HG02852 (cell line): ENCODE results near the gene OR13C4.
"Not testable (repeated sequence)": the region's sequence is repeated elsewhere in the genome, so short reads cannot be mapped to it uniquely, and the experiment has no call there.

Experiments used
- ATAC-seq: cut with Tn5 transposase; IDR thresholded peaks from one replicate; pipeline ENCODE4 v1.9.1; 2021; ENCODE audit warnings: mild to moderate bottlenecking, moderate library complexity; ENCODE audit not compliant: unreplicated experiment

OR13C4 gene

DNA sequence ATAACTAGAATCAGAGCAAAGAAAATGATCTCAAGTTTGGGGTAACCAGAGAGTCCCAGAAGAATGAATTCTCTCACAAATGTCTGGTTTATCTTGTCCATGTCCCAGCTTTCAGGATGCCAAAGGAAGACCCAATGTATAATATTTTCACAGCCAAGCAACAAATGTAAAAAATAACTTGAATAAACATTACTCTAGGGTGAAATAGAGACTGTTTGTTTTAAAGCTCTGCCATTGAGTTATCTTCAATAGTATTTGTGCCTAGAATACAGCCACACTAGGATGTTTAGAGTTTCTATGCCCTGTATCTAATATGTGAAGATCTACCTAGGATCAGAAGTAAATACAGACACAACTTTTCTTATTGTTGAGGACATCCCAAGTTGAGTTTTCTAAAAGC is at the start of gene OR13C4:
OR13C4 (minus strand) TSS at position 101 of the 400 bp plus-strand sequence; CDS start at position 101, 0 bp downstream.
- ATAC-seq: no peak

DNA sequence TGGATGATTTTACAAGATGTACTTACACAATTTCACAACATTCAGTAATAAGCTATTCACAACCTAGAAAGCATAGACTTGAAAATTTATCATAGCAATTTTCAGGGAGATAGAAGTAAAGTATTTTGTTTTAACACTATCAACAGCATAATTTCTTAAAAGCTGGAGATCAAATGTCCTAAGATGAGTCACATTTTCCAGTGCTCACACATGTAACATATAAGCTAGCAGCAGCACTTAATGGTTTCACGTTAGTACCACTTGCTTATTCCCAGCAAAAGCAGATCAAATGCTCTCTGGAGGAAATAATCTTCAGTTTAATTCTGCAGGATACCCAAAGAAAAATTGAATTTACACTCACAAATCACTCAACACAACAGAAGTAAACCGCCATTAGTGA is 48.4 kb upstream of the OR13C4 start:
- ATAC-seq: no peak

DNA sequence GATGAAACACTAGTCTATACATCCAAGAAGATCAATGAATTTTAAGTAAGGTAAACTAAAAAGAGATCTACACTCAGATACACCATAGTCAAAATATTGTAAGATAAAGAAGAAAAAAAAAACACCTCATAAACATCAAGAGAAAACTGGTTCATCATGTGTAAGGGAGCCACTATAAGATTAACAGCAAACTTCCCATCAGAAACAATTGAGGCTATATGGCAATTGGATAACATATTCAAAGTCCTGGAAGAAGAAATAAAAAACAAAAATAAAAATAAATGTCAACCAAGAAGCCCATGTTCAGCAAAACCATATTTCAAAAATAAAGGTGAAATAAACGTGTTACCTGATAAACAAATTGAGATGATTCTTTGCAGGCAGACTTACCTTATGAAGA is 45.6 kb upstream of the OR13C4 start:
- no peak for ATAC-seq

- ATAC-seq: no peak
Observed at GRCh38 chr9:104568868-104569267, 41.9 kb upstream of the OR13C4 start, which contains the start of gene OR13C8. Gene OR13C8, plus strand, starts transcription at chr9:104569168. Its CDS starts 0 bp downstream, at chr9:104569168.

- ATAC-seq: no peak
Observed at GRCh38 chr9:104564358-104564757, 37.3 kb upstream of the OR13C4 start.

GRCh38 chr9:104556830-104557634 is 30.0 kb upstream of the OR13C4 start:
- no peak for ATAC-seq

- no peak for ATAC-seq
Observed at GRCh38 chr9:104555521-104555920, 28.5 kb upstream of the OR13C4 start.

DNA sequence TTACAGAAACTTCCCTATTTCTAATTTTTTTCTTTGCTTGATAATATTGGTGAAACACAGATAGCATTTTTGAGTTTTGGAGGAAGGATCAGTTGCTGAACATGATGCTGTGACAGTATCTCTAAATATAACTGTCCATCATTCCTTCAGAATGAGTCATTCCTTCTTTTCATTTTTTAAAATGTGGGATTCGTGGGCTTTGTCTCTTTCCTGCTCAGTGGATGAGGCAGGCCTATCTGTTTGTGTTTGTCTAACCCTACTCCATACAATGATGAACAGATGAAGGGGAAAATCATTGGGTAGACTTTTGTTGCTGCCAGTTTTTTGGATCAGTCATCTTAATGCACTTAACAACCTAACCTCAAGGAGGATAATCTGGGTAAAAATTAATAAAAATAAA is 26.3 kb upstream of the OR13C4 start:
- no peak for ATAC-seq

GRCh38 chr9:104544644-104545043 is 17.6 kb upstream of the OR13C4 start:
- no peak for ATAC-seq

DNA sequence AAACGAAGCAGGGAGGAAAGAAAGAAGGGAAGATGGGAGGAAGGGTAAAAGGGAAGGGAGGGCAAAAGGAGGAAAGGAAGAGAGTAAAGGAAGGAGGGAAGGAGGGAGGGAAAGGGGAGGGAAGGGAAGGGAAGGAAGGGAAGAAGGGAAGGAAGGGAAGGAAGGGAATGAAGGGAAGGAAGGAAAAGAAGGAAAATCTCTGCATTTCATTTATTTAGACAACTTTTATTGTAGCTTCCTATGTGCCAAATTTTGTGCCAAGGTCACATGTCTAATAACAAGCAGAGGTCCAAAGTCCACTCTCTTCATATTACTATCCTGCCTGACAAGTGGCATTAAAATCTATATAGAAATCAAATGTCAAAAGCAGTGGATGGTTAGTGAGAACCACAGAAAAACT is 12.3 kb upstream of the OR13C4 start:
- ATAC-seq: no peak

DNA sequence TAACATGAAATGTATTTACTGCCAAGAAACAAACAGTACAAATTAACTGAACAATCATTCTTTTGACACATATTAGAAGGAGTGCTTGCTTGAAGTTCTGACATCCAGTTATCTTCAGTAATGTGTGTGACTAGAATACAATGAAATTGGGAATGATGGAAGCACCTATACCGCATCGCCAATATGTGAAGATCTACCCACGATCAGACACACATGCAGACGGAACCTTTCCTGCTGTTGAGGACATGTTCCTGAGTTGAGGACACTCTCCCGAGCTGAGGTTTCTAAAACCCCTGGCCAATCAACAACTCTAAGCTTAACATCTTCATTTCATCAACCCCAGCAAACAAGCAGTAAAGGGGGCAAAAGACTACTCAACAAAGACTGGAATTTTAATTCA is 9.7 kb upstream of the OR13C4 start, which contains the start of gene OR13C3:
OR13C3 (minus strand) TSS at position 101 of the 400 bp plus-strand sequence. CDS start 133 bp downstream, outside the sequence.
- ATAC-seq: no peak

DNA sequence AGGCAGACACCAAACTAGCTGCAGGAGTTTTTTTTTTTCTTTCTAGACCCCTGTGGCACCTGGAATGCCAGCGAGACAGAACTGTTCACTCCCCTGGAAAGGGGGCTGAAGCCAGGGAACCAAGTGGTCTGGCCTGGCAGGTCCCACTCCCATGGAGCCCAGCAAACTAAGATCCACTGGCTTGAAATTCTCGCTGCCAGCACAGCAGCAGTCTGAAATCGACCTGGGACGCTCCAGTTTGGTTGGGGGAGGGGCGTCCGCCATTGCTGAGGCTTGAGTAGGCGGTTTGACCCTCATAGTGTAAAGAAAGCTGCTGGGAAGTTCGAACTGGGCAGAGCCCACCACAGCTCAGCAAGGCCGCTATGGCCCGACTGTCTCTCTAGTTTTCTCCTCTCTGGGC is 6.8 kb downstream of the OR13C4 start:
- ATAC-seq: not testable (repeated sequence)

DNA sequence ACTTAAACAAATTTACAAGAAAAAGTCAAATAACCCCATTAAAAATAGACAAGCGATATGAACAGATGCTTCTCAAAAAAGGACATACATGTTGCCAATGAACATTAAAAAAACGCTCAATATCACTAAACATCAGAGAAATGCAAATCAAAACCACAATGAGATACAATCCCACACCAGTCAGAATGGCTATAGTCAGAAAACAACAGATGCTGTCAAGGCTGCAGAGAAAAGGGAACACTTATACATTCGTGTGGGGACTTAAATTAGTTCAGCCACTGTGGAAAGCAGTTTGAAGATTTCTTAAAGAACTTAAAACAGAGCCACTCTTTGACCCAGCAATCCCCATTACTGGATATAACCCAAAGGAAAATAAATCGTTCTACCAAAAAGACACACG is 12.1 kb downstream of the OR13C4 start:
- no peak for ATAC-seq

DNA sequence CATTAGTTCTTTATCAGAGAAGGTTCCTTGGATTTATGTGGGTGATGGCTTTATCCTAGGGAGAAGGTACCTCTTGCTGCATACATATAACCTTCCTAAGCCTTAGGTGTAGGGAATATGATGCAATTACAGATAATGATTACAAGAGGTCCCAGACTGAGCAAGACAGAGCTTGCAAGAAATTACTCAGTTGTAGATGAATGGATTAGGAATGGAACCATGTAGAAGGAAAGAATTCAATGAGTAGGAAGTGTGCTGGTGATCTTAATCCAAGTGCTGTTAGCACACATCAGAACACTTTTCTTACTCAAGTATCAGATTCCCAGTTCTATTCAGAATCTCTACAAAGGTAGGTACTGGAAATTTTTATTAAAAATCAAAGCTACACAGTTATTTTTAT is 20.4 kb downstream of the OR13C4 start:
- ATAC-seq: no peak

- ATAC-seq: no peak
Observed at GRCh38 chr9:104503963-104504362, 23.0 kb downstream of the OR13C4 start, which contains the start of gene OR13F1. Gene OR13F1, plus strand, starts transcription at chr9:104504263. Its CDS starts 0 bp downstream, at chr9:104504263.

DNA sequence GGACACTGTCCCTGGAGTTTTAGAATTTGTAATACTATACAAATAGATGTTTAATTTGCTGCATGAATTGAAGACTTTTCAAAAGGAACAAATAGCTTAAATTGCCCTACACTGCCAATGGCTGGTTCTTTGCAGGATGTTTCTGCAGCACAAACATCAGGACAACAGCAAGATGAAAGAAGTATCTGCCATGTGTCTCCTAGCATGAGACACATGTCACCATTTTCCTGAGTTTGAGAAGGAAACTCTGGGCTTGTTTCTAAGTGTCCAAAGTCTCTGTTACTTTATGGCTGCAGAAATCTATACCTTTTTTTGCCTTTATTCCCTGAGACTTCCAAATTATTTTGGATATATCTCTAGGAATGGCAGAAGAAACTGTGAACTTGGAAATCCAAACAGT is 23.6 kb downstream of the OR13C4 start:
- no peak for ATAC-seq

- no peak for ATAC-seq
Observed at GRCh38 chr9:104494808-104495207, 32.2 kb downstream of the OR13C4 start.

GRCh38 chr9:104485014-104485413 is 42.0 kb downstream of the OR13C4 start:
- ATAC-seq: no peak

DNA sequence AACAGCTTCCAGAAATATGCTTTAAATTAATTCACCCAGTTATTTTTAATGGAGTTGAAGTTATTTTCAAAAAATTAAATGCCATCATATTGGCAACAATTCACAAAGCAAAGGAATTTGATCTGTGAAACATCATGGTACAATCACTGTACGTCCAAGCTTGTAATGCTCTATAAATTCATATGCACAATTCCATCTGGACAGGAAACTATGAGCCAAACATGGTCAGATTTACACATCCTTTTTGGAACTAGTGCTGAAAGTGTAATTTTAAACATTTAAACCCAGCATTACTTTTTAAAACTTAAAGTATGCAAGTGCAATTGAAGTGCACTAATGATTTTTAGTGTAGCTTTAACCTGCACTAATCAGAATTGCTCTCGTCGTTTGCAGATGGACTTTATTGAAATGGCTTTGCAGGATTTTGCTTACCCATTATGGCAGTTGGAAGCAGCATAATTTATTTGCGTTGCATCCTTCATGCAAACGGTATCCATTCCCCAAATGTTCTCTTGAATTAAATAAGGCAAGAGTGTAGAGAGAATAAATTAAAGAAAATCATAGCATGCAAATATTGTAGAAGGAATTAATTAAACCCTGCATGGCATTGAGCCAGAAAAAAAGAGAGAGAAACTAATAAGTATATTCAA is 44.0 kb downstream of the OR13C4 start:
- no peak for ATAC-seq
